GM10248 (cell line): ENCODE data around the gene CABS1.

Experiments
- CTCF ChIA-PET: fragments of 300-600 bp; sonication (Branson Sonifier 250); formaldehyde crosslinking; extraction: SDS; loops from one replicate; lab custom pipeline; 2021; ENCODE audit warnings: antibody characterized with exemption; lab: Yijun Ruan, JAX
- POLR2A ChIA-PET: fragments of 350-650 bp; sonication (Branson Sonifier 250); formaldehyde crosslinking; extraction: SDS; loops from one replicate; lab custom pipeline; 2020; ENCODE audit warnings: antibody characterized with exemption; lab: Yijun Ruan, JAX
- DNase-seq: peaks from one replicate; pipeline ENCODE4 v3.0.0; 2012; ENCODE audit errors: extremely low spot score
- TF ChIP-seq, protein P1 (sequence below): IDR thresholded peaks from 2 replicates; pipeline ENCODE4 v1.5.1; 2012; ENCODE audit warnings: mild to moderate bottlenecking, low read depth; ENCODE audit errors: extremely low read depth, missing control alignments, control extremely low read depth

The CABS1 gene

DNA sequence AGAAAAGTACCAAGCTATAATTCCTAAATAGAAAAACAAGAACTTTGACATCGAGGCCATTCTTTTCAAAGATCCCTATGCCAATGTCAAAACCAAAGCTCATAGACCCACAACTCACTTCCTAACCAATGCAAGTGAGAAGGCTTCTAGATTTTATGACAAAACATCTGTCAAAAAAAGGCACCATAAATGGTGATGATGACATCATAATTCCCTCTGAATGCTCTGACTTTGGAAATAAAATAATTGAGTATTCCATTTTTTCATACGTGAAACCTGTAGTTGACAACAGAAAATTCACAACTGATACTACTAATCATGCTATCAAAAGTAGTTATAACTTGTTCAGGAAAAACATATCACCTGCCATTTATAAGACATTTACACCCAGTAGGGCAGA lies 8.7 kb upstream of the CABS1 start:
- CTCF ChIA-PET, result interaction anchor here (1.0 to 1.7 kb wide), 3 partner anchors 9 to 180 kb away, joined by 3 to 5 read pairs (median 4); partner anchors contain the start of gene CABS1
- DNase-seq, result no peak
- POLR2A ChIA-PET, result no interaction called here
- TF ChIP-seq, protein P1, sequence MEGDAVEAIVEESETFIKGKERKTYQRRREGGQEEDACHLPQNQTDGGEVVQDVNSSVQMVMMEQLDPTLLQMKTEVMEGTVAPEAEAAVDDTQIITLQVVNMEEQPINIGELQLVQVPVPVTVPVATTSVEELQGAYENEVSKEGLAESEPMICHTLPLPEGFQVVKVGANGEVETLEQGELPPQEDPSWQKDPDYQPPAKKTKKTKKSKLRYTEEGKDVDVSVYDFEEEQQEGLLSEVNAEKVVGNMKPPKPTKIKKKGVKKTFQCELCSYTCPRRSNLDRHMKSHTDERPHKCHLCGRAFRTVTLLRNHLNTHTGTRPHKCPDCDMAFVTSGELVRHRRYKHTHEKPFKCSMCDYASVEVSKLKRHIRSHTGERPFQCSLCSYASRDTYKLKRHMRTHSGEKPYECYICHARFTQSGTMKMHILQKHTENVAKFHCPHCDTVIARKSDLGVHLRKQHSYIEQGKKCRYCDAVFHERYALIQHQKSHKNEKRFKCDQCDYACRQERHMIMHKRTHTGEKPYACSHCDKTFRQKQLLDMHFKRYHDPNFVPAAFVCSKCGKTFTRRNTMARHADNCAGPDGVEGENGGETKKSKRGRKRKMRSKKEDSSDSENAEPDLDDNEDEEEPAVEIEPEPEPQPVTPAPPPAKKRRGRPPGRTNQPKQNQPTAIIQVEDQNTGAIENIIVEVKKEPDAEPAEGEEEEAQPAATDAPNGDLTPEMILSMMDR, result no peak

DNA sequence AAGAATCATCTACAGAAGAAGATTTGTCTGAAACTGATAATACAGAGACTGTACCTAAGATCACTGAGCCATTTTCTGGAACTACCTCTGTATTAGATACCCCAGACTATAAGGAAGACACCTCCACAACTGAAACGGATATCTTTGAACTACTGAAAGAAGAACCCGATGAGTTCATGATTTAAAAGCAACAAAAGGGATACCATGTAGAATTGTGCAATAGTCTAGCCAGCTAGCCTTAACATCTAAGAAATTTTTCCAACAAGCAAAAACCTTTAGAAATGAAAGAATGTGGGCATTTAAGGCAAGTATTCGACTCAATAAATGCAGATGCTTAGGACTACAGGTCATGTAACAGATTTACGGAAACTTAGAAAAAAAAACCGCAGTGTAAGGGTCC lies 1.3 kb downstream of the CABS1 start:
- POLR2A ChIA-PET, result no interaction called here
- TF ChIP-seq, protein P1, result no peak
- no peak for DNase-seq
- CTCF ChIA-PET, result interaction anchor here (1.1 kb wide), 1 partner anchor 10 kb away, joined by 3 read pairs; no protein-coding TSS in a partner anchor

DNA sequence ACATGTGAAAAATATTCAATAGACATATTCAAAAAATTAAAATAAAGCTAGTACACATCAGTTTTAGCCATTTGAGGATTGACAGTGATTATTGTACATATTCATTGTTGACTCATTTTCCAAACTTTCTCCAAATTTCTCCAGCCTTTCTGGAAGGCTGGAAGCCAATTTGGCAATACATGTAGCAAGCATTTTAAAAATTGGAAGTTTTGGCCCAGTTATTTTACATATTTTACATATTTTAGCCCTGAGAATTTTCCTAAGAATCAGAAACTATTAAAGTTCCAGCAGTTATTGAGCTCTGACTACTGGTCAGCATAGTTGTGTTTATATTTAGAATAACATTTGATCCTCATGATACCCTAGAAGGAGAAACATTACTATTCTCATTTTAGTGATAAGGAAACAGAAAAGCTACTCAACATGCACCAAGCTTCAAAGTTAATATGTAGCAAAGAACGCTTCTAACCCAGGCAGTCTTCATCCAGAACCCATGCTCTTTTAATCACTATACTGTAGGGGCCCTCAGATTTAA lies 3.2 kb downstream of the CABS1 start:
- TF ChIP-seq, protein P1, result no peak
- POLR2A ChIA-PET, result no interaction called here
- CTCF ChIA-PET, result interaction anchor here (1.0 kb wide), 1 partner anchor 59 kb away, joined by 3 read pairs; no protein-coding TSS in a partner anchor
- no peak for DNase-seq

DNA sequence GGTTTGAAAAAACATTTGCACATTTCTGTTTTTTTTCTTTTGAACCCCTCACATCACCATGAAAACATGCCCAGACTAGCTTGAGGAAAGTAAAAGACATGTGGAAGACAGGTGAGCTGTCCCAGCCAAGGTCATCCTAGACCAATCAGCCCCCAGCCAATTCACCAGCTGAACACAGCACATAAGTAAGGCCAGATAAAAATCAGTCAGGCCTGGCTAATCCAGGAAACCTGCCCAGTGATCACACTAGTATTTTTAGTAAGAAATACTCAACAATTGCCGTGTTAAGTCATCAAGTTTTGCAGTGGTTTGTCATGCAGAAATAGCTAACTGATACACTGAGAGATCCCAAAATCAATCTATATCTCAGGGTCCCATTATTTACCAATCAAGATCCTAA lies 21.4 kb downstream of the CABS1 start:
- CTCF ChIA-PET, result interaction anchor here (0.9 to 1.4 kb wide), 2 partner anchors 12 to 30 kb away, joined by 3 read pairs; no protein-coding TSS in a partner anchor
- TF ChIP-seq, protein P1, result no peak
- DNase-seq, result no peak
- POLR2A ChIA-PET, result no interaction called here

DNA sequence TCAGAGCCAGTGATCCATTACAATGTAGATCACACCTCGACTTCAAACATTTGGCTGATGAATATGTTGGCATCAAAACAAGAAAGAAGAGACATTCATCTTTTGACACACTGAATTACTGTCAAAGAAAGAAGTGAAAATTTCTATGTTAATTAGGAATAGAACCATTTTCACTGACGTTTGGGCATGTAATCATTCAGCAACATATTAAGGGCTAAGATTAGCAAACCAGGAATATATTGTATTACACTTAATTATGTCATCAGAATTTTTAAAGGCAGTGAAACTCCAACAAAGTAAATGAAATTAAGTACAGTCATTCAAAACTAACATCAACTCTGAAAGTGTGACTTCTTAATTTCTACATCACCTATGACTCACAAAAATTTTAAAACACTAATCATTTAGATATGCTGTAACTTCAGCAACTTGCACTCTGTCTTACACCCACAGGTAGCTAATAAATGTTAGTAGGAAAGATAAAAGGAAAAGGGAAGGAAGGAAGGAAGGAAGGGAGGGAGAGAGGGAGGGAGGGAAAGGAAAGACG lies 24.4 kb downstream of the CABS1 start:
- TF ChIP-seq, protein P1, result no peak
- POLR2A ChIA-PET, result no interaction called here
- CTCF ChIA-PET, result no interaction called here
- DNase-seq, result no peak

DNA sequence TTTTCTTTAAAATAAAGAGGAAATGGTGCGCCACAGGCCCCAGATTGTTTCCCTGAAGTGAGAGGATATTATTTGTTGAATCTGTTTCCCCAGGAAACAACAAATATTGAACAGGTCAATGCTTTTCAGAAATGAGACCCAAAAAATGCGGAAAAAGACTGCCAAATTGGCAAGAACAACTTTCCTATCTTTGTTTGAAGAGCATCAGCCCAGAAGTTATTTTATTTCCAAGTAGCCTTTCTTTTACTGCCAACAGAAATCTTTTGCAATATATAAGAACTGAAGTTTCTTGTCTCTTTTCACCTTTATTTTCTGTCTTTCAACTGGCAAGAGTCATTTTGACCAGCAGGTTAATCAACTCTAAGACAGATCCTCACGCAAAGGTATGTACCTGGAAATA lies 25.7 kb downstream of the CABS1 start, which contains the start of gene SMR3A:
TSS of gene SMR3A (plus strand) at position 301 of the 400 bp plus-strand sequence. CDS start 1,356 bp downstream, outside the sequence.
- TF ChIP-seq, protein P1, result no peak
- POLR2A ChIA-PET, result no interaction called here
- DNase-seq, result no peak
- CTCF ChIA-PET, result no interaction called here
